Cardiac muscle cell (in vitro differentiated cells and primary cell): ENCODE data around the gene ADPRM. TPM values are rescaled to one million over a fixed set of nuclear protein-coding genes. Genes with fewer than 3 reads are reported as not detected.
"Not testable (repeated sequence)": the region's sequence is repeated elsewhere in the genome, so short reads cannot be mapped to it uniquely, and the experiment has no call there.

Experiments used
- DNase-seq, 2 donors: peaks; one replicate each; pipeline versions ENCODE4 v3.0.0 to v3.0.0-alpha.2; 2010 to 2017; ENCODE audit warnings: low read depth in 1 of 2, low spot score in 1 of 2
- H3K27ac ChIP-seq: fragments of 200-600 bp; sonication (generic); 2 replicates; pipeline ENCODE4 v1.5.1; 2016
- H3K27me3 ChIP-seq: fragments of 200-600 bp; sonication (generic); 2 replicates; pipeline ENCODE4 v1.6.0; 2016; ENCODE audit warnings: control low read depth
- H3K36me3 ChIP-seq: fragments of 200-600 bp; sonication (generic); 2 replicates; pipeline ENCODE4 v1.5.1; 2016; ENCODE audit warnings: control low read depth
- H3K4me1 ChIP-seq: fragments of 200-600 bp; sonication (generic); 2 replicates; pipeline ENCODE4 v1.8.1; 2017; ENCODE audit warnings: low read depth, mild to moderate bottlenecking, mixed run types
- H3K4me3 ChIP-seq: fragments of 200-600 bp; sonication (generic); 2 replicates; pipeline ENCODE4 v1.5.1; 2016; ENCODE audit warnings: mild to moderate bottlenecking
- H3K9me3 ChIP-seq: fragments of 200-600 bp; sonication (generic); 2 replicates; pipeline ENCODE4 v1.5.1; 2017; ENCODE audit warnings: low read depth, mild to moderate bottlenecking, control low read depth
- CTCF ChIP-seq: IDR thresholded peaks from 2 replicates; pipeline ENCODE4 v1.5.1; 2012; ENCODE audit warnings: low read depth, mild to moderate bottlenecking, low read length
- polyA plus RNA-seq: library from polyadenylated mRNA; unstranded; fragments of >200 nt; fragmentation: Nextera tagmentation; extraction: Ambion mirVana; gene quantifications from 2 replicates; pipeline ENCODE4 v1.2.1, GENCODE V29; 2016
- total RNA-seq: library from RNA; depleted of rRNA; stranded (reverse); fragments of >200 nt; gene quantifications from 2 replicates; pipeline ENCODE4 v1.2.3, GENCODE V29; 2016

The ADPRM gene
- total and polyA plus RNA-seq, 2 experiments from 2014 or later: 7.3 to 7.4 TPM

GRCh38 chr17:10731408-10731879 is 34.0 kb downstream of the ADPRM start:
- Histone ChIP-seq H3K36me3 (no peaks in the 10 kb centered on the region), H3K4me1 (no peaks in the 10 kb centered on the region), H3K9me3 (no peaks in the 10 kb centered on the region), H3K27ac (no peak overlapping the region), H3K27me3 (no peaks in the 10 kb centered on the region), H3K4me3 (no peak overlapping the region)
- no peak for TF ChIP-seq CTCF
- no peak for DNase-seq

DNA sequence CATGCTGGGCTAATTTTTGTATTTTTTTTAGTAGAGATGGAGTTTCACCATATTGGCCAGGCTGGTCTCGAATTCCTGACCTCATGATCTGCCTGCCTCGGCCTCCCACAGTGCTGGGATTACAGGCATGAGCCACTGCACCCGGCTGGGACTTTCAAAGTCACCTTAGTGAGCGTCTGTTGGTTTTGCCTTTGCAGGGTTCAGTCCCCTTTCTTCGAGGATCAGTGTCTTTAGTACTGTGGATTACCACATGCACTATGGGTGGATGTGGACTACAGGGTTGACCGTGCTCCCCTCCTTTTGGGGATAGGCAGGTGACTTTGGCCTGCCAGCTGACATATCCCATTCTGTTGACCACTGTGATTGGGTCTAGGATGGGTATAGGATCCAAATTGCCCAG is 34.7 kb downstream of the ADPRM start:
- not testable (repeated sequence) for H3K36me3 ChIP-seq, H3K9me3 ChIP-seq, H3K4me3 ChIP-seq, H3K27me3 ChIP-seq, H3K27ac ChIP-seq, H3K4me1 ChIP-seq, DNase-seq

GRCh38 chr17:10733666-10734065 is 36.3 kb downstream of the ADPRM start:
- Histone ChIP-seq H3K4me1 (peaks cover 5% of the 10 kb centered on the region), H3K36me3 (no peaks in the 10 kb centered on the region), H3K9me3 (no peaks in the 10 kb centered on the region), H3K27ac (no peak overlapping the region), H3K27me3 (no peaks in the 10 kb centered on the region), H3K4me3 (no peak overlapping the region)
- DNase-seq: no peak
- TF ChIP-seq CTCF: no peak

GRCh38 chr17:10735251-10735650 is 37.9 kb downstream of the ADPRM start:
- Histone ChIP-seq H3K27ac (no peak overlapping the region), H3K4me1 (peaks cover 10% of the 10 kb centered on the region), H3K9me3 (no peaks in the 10 kb centered on the region), H3K4me3 (no peak overlapping the region), H3K27me3 (no peaks in the 10 kb centered on the region), H3K36me3 (no peaks in the 10 kb centered on the region)
- no peak for TF ChIP-seq CTCF
- no peak for DNase-seq

DNA sequence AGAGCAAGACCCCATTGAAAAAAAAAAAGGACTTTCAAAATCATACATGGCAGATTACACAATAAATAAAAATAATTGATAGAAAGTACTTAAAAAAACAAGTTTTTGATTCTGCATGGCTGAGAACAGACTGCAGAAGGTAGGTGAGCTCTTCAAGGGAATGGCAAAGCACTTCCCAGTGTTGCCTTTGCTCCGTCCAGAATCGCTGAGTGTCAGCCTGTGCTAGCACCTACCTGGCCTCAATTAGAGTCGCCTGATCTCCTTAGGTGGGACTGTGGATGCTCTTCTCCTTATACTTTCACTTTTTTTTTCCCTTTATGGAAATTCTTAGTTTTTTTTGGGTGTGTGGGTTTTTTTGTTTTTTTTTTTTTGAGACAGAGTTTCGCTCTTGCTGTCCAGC is 38.4 kb downstream of the ADPRM start:
- DNase-seq: no peak
- no peaks in the 10 kb centered on the region for H3K27me3 ChIP-seq
- H3K27ac ChIP-seq: no peak overlapping the region
- H3K9me3 ChIP-seq: no peaks in the 10 kb centered on the region
- H3K4me1 ChIP-seq: peaks cover 10% of the 10 kb centered on the region
- H3K36me3 ChIP-seq: no peaks in the 10 kb centered on the region
- no peak overlapping the region for H3K4me3 ChIP-seq
- TF ChIP-seq CTCF: no peak

DNA sequence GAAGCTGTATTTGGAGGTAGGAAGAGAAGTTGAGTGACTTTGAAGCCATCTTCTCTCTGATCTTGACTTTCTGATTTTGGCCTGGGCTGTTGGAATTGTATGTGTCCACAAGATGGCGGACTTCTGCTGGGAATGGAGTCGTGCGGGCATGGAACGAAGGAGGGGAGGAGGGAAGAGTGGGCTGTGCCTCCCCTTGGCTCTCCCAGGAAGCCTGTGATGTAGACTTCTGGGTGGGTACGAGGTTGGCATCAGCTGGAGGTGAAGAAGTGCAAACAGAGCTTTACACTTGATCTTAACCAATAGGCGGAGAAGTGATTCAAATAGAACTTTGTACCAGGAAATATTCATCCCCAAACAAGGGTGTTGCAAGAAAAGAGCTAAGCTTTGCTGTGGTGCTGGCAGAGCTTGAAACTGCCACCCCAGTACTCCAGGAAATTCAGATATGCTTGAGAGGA is 39.8 kb downstream of the ADPRM start:
- Histone ChIP-seq H3K27me3 (no peaks in the 10 kb centered on the region), H3K36me3 (no peaks in the 10 kb centered on the region), H3K9me3 (no peaks in the 10 kb centered on the region), H3K4me1 (peaks cover 10% of the 10 kb centered on the region), H3K4me3 (no peak overlapping the region), H3K27ac (no peak overlapping the region)
- DNase-seq: peak; percentile 72 to 74
- peak; percentile 82 for TF ChIP-seq CTCF
